ENCODE data around the gene OGDH. TPM values are rescaled to one million over a fixed set of nuclear protein-coding genes. Genes with fewer than 3 reads are reported as not detected.
A peak's percentile ranks its signal among the peaks of the same experiment; 100 is the strongest.

Gene OGDH
- total RNA-seq, 1 donor from 2014 or later, result 45.0 TPM

- H3K27me3 ChIP-seq (ENCODE audit: control insufficient read depth, insufficient read depth, low read length), result no peaks in the 10 kb centered on the region
- no peak for TF ChIP-seq CTCF (IDR thresholded peaks at IDR 0.05; ENCODE audit: insufficient read depth, low read length, severe bottlenecking)
- peaks cover 17% of the 10 kb centered on the region for H3K36me3 ChIP-seq (ENCODE audit: control insufficient read depth, insufficient read depth, low read length)
- FAIRE-seq, result peak; percentile 83
- DNase-seq (ENCODE audit: low read depth), result peak; percentile 79
- no peak overlapping the region for H3K4me3 ChIP-seq (ENCODE audit: low read depth, low read length)
These were observed 72.2 kb downstream of the OGDH start for GRCh38 chr7:44678471-44679179.

- Histone ChIP-seq H3K36me3 (ENCODE audit: control insufficient read depth, insufficient read depth, low read length) (peaks cover 9% of the 10 kb centered on the region), H3K27me3 (ENCODE audit: control insufficient read depth, insufficient read depth, low read length) (no peaks in the 10 kb centered on the region), H3K4me3 (ENCODE audit: low read depth, low read length) (no peak overlapping the region)
- FAIRE-seq (no peak), DNase-seq (ENCODE audit: low read depth) (no peak)
- TF ChIP-seq CTCF (IDR thresholded peaks at IDR 0.05; ENCODE audit: insufficient read depth, low read length, severe bottlenecking), result no peak
These were observed 75.2 kb downstream of the OGDH start for GRCh38 chr7:44681645-44682044.

GRCh38 chr7:44685723-44686122, 79.3 kb downstream of the OGDH start:
- peaks cover 13% of the 10 kb centered on the region for H3K36me3 ChIP-seq (ENCODE audit: control insufficient read depth, insufficient read depth, low read length)
- no peak for TF ChIP-seq CTCF (IDR thresholded peaks at IDR 0.05; ENCODE audit: insufficient read depth, low read length, severe bottlenecking)
- DNase-seq (ENCODE audit: low read depth) (no peak), FAIRE-seq (no peak)
- H3K27me3 ChIP-seq (ENCODE audit: control insufficient read depth, insufficient read depth, low read length), result no peaks in the 10 kb centered on the region
- no peak overlapping the region for H3K4me3 ChIP-seq (ENCODE audit: low read depth, low read length)

GRCh38 chr7:44689427-44689826, 83.0 kb downstream of the OGDH start:
- Histone ChIP-seq H3K27me3 (ENCODE audit: control insufficient read depth, insufficient read depth, low read length) (no peaks in the 10 kb centered on the region), H3K4me3 (ENCODE audit: low read depth, low read length) (no peak overlapping the region), H3K36me3 (ENCODE audit: control insufficient read depth, insufficient read depth, low read length) (peaks cover 15% of the 10 kb centered on the region)
- FAIRE-seq (no peak), DNase-seq (ENCODE audit: low read depth) (no peak)
- TF ChIP-seq CTCF (IDR thresholded peaks at IDR 0.05; ENCODE audit: insufficient read depth, low read length, severe bottlenecking), result no peak

- no peak for TF ChIP-seq CTCF (IDR thresholded peaks at IDR 0.05; ENCODE audit: insufficient read depth, low read length, severe bottlenecking)
- DNase-seq (ENCODE audit: low read depth), result no peak
- no peak for FAIRE-seq
- Histone ChIP-seq H3K36me3 (ENCODE audit: control insufficient read depth, insufficient read depth, low read length) (peaks cover 37% of the 10 kb centered on the region), H3K4me3 (ENCODE audit: low read depth, low read length) (no peak overlapping the region), H3K27me3 (ENCODE audit: control insufficient read depth, insufficient read depth, low read length) (no peaks in the 10 kb centered on the region)
These were observed 87.3 kb downstream of the OGDH start for GRCh38 chr7:44693641-44694313.

Measured in bronchial epithelial cell (primary cell).